H9 (cell line): Measurements from ENCODE around the gene CTU1. TPM values are rescaled to one million over a fixed set of nuclear protein-coding genes. Genes with fewer than 3 reads are reported as not detected.

Experiments used
- DNase-seq: peaks from one replicate; pipeline ENCODE4 v3.0.0-alpha.2; 2017
- H2AFZ ChIP-seq: one replicate; pipeline ENCODE4 v1.6.1; 2013; ENCODE audit warnings: mild to moderate bottlenecking, low read length, control low read depth, moderate library complexity
- H2AK5ac ChIP-seq: 2 replicates; pipeline ENCODE4 v1.6.1; 2013; ENCODE audit warnings: low read length, control low read depth, mixed read lengths; ENCODE audit not compliant: insufficient read length
- H2BK120ac ChIP-seq: one replicate; pipeline ENCODE4 v1.6.1; 2013; ENCODE audit warnings: low read depth, mild to moderate bottlenecking, low read length, control low read depth, inconsistent platforms; ENCODE audit not compliant: poor library complexity, severe bottlenecking
- H2BK12ac ChIP-seq: 2 replicates; pipeline ENCODE4 v1.6.1; 2013; ENCODE audit warnings: low read length, control low read depth, mixed read lengths, low read depth; ENCODE audit not compliant: insufficient read length
- H2BK15ac ChIP-seq: 2 replicates; pipeline ENCODE4 v1.6.1; 2013; ENCODE audit warnings: low read depth, low read length, control low read depth
- H2BK20ac ChIP-seq: one replicate; pipeline ENCODE4 v1.6.1; 2013; ENCODE audit warnings: low read depth, mild to moderate bottlenecking, low read length, control low read depth, inconsistent platforms; ENCODE audit not compliant: poor library complexity, severe bottlenecking
- H2BK5ac ChIP-seq: 2 replicates; pipeline ENCODE4 v1.6.1; 2013; ENCODE audit warnings: low read length, control low read depth, mixed read lengths; ENCODE audit not compliant: insufficient read length
- H3K14ac ChIP-seq: 2 replicates; pipeline ENCODE4 v1.6.1; 2013; ENCODE audit warnings: low read length, control low read depth; ENCODE audit not compliant: insufficient read depth
- H3K18ac ChIP-seq: 2 replicates; pipeline ENCODE4 v1.6.1; 2013; ENCODE audit warnings: low read depth, mild to moderate bottlenecking, mixed read lengths, low read length, control low read depth; ENCODE audit not compliant: insufficient read length
- H3K23ac ChIP-seq: 2 replicates; pipeline ENCODE4 v1.6.1; 2013; ENCODE audit warnings: low read length, control low read depth, mixed read lengths, low read depth; ENCODE audit not compliant: insufficient read length
- H3K23me2 ChIP-seq: 2 replicates; pipeline ENCODE4 v1.6.1; 2013; ENCODE audit warnings: low read depth, mild to moderate bottlenecking, mixed read lengths, low read length, control low read depth; ENCODE audit not compliant: insufficient read length, poor library complexity, severe bottlenecking
- H3K27ac ChIP-seq: 2 replicates; pipeline ENCODE4 v1.5.1; 2013; ENCODE audit warnings: low read length, control low read depth, mixed read lengths, low read depth; ENCODE audit not compliant: insufficient read length
- H3K27me3 ChIP-seq: 2 replicates; pipeline ENCODE4 v1.6.1; 2013; ENCODE audit warnings: low read length, control low read depth, inconsistent platforms; ENCODE audit not compliant: insufficient read depth
- H3K4ac ChIP-seq: 2 replicates; pipeline ENCODE4 v1.6.1; 2013; ENCODE audit warnings: low read depth, mild to moderate bottlenecking, control low read depth, inconsistent platforms, low read length, moderate library complexity
- H3K4me1 ChIP-seq: 2 replicates; pipeline ENCODE4 v1.6.1; 2013; ENCODE audit warnings: low read length, control low read depth, inconsistent platforms; ENCODE audit not compliant: insufficient read depth
- H3K4me2 ChIP-seq: 2 replicates; pipeline ENCODE4 v1.6.1; 2013; ENCODE audit warnings: low read length, control low read depth, mixed read lengths; ENCODE audit not compliant: insufficient read length, insufficient read depth
- H3K56ac ChIP-seq: 2 replicates; pipeline ENCODE4 v1.6.1; 2013; ENCODE audit warnings: low read depth, mild to moderate bottlenecking, mixed read lengths, low read length, control low read depth; ENCODE audit not compliant: insufficient read length
- H3K79me1 ChIP-seq: 2 replicates; pipeline ENCODE4 v1.6.1; 2013; ENCODE audit warnings: low read depth, mild to moderate bottlenecking, moderate library complexity, low read length, control low read depth, inconsistent platforms; ENCODE audit not compliant: insufficient read depth, poor library complexity, severe bottlenecking
- H3K79me2 ChIP-seq: 2 replicates; pipeline ENCODE4 v1.6.1; 2013; ENCODE audit warnings: low read length, control low read depth, inconsistent platforms; ENCODE audit not compliant: insufficient read depth
- H3K9ac ChIP-seq: 2 replicates; pipeline ENCODE4 v1.6.1; 2013; ENCODE audit warnings: low read length, control low read depth, mixed read lengths; ENCODE audit not compliant: insufficient read length; ENCODE audit errors: extremely low read depth
- H3K9me3 ChIP-seq: one replicate; pipeline ENCODE4 v1.6.1; 2013; ENCODE audit warnings: low read depth, low read length, inconsistent platforms; ENCODE audit not compliant: control insufficient read depth
- H3T11ph ChIP-seq: one replicate; pipeline ENCODE4 v1.6.1; 2013; ENCODE audit warnings: mild to moderate bottlenecking, low read length, control low read depth, inconsistent platforms
- H4K20me1 ChIP-seq: one replicate; pipeline ENCODE4 v1.6.1; 2013; ENCODE audit not compliant: control insufficient read depth, insufficient read length, insufficient read depth
- H4K5ac ChIP-seq: 2 replicates; pipeline ENCODE4 v1.6.1; 2013; ENCODE audit warnings: low read depth, mild to moderate bottlenecking, mixed read lengths, low read length, control low read depth; ENCODE audit not compliant: insufficient read length
- H4K8ac ChIP-seq: replicated peaks from 2 replicates; pipeline ENCODE4 v1.6.1; 2013; ENCODE audit warnings: low read length, control low read depth, mixed read lengths, low read depth; ENCODE audit not compliant: insufficient read length
- H4K91ac ChIP-seq: 2 replicates; pipeline ENCODE4 v1.6.1; 2013; ENCODE audit warnings: low read depth, mild to moderate bottlenecking, moderate library complexity, mixed read lengths, low read length, control low read depth; ENCODE audit not compliant: insufficient read length
- H3K27ac Mint-ChIP-seq, 3 experiments: 2 replicates in 2 of 3; 3 replicates in 1 of 3; pipeline ENCODE4 v1.8.0; 2020 to 2021; ENCODE audit warnings: mixed read lengths in 3 of 3, mild to moderate bottlenecking in 1 of 3, moderate library complexity in 1 of 3
- H3K27me3 Mint-ChIP-seq: 2 replicates; pipeline ENCODE4 v1.8.0; 2021; ENCODE audit warnings: low read depth, mild to moderate bottlenecking, moderate library complexity, mixed read lengths
- H3K36me3 Mint-ChIP-seq, 3 experiments: 2 replicates in 2 of 3; 3 replicates in 1 of 3; pipeline ENCODE4 v1.8.0; 2020 to 2021; ENCODE audit warnings: low read depth in 3 of 3, mixed read lengths in 3 of 3; ENCODE audit not compliant: insufficient read depth in 1 of 3
- H3K4me1 Mint-ChIP-seq, 2 experiments: 2 replicates each; pipeline ENCODE4 v1.8.0; 2020; ENCODE audit warnings: mixed read lengths in 2 of 2
- H3K4me3 Mint-ChIP-seq, 2 experiments: 2 replicates in 1 of 2; 3 replicates in 1 of 2; pipeline ENCODE4 v1.8.0; 2020 to 2021; ENCODE audit warnings: mild to moderate bottlenecking in 2 of 2, mixed read lengths in 2 of 2, moderate library complexity in 1 of 2
- H3K9me3 Mint-ChIP-seq, 2 experiments: 2 replicates in 1 of 2; 3 replicates in 1 of 2; pipeline ENCODE4 v1.8.0; 2020; ENCODE audit warnings: mild to moderate bottlenecking in 2 of 2, mixed read lengths in 2 of 2, moderate library complexity in 1 of 2
- WGBS: extraction: QIAGEN DNeasy Blood & Tissue Kit; methylation state at CpG from one replicate; pipeline ENCODE4 v1.1.7; 2013; ENCODE audit warnings: missing lambda C conversion rate, low lambda C conversion rate, mixed read lengths; ENCODE audit not compliant: insufficient read length; ENCODE audit errors: extremely low coverage; 5-methylcytosine and 5-hydroxymethylcytosine counted together
- total RNA-seq: library from RNA; stranded (reverse); gene quantifications from 2 replicates; pipeline ENCODE4 v1.2.1, GENCODE V29; 2021
- TF ChIP-seq, protein P1 (sequence below): fragments of 200-600 bp; sonication (generic); conservative IDR thresholded peaks from 3 replicates; pipeline ENCODE4 v1.8.0; 2021; ENCODE audit warnings: antibody characterized with exemption, mild to moderate bottlenecking

CTU1 gene
- total RNA-seq, 1 experiment from 2014 or later: 8.8 TPM

DNA sequence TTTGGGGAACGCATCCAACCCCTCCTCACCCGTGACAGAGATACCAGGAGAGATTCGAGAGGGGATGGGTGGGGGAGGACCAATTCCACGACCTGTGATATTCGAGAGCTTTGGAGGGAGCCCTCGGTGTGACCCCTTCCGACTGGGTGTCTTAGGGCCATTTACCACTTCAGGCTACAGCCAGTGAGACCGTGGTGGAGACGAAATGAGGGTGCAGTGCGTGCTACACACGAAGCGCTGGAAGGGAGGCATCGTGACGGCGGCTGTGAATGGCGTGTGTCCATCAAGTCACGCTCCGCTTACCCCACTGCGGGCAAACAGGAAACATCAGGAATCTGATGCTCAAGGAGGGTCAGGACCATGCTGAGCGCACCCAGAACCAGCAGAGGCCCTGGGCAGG, 10.4 kb downstream of the CTU1 start:
- Mint-ChIP-seq H3K9me3 (no peaks in the 10 kb centered on the region), H3K27me3 (no peaks in the 10 kb centered on the region; the same call in none of the 2 replicates), H3K4me3 (no peak overlapping the region), H3K36me3 (peaks cover 0 to 19% (median 4%) of the 10 kb centered on the region in 3 experiments; a peak in 4 of 7 replicates), H3K27ac (peak overlapping the region in 1 of 3 experiments; percentile 48; a peak in 1 of 7 replicates), H3K4me1 (peaks cover 15 to 17% of the 10 kb centered on the region in 2 experiments)
- Histone ChIP-seq H3K14ac (no peak overlapping the region), H2AFZ (no peak overlapping the region), H3T11ph (no peak overlapping the region), H2BK120ac (no peak overlapping the region), H2BK12ac (no peak overlapping the region), H3K56ac (no peak overlapping the region), H4K8ac (no peak overlapping the region), H4K5ac (no peak overlapping the region), H3K79me2 (no peaks in the 10 kb centered on the region), H2AK5ac (no peak overlapping the region), H3K4me1 (no peaks in the 10 kb centered on the region), H2BK15ac (no peak overlapping the region), H2BK5ac (no peak overlapping the region), H3K9ac (no peak overlapping the region), H3K23me2 (no peaks in the 10 kb centered on the region), H4K91ac (no peak overlapping the region), H3K27me3 (no peaks in the 10 kb centered on the region), H3K23ac (no peak overlapping the region), H3K4me2 (no peak overlapping the region), H3K4ac (no peak overlapping the region), H3K79me1 (no peaks in the 10 kb centered on the region), H2BK20ac (no peak overlapping the region), H3K9me3 (no peaks in the 10 kb centered on the region), H3K18ac (no peak overlapping the region), H4K20me1 (no peaks in the 10 kb centered on the region), H3K27ac (no peak overlapping the region)
- TF ChIP-seq, protein P1, sequence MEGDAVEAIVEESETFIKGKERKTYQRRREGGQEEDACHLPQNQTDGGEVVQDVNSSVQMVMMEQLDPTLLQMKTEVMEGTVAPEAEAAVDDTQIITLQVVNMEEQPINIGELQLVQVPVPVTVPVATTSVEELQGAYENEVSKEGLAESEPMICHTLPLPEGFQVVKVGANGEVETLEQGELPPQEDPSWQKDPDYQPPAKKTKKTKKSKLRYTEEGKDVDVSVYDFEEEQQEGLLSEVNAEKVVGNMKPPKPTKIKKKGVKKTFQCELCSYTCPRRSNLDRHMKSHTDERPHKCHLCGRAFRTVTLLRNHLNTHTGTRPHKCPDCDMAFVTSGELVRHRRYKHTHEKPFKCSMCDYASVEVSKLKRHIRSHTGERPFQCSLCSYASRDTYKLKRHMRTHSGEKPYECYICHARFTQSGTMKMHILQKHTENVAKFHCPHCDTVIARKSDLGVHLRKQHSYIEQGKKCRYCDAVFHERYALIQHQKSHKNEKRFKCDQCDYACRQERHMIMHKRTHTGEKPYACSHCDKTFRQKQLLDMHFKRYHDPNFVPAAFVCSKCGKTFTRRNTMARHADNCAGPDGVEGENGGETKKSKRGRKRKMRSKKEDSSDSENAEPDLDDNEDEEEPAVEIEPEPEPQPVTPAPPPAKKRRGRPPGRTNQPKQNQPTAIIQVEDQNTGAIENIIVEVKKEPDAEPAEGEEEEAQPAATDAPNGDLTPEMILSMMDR: no peak
- no CpG with 5 or more reads among the region's 20 CpGs for WGBS
- no peak for DNase-seq
